Limb (tissue), 2 donors: ENCODE data around the gene MUL1.

Experiments used
- DNase-seq, 2 donors: peaks; one replicate each; pipeline ENCODE4 v3.0.0-alpha.2; 2016; ENCODE audit errors: extremely low spot score in 2 of 2

The MUL1 gene

GRCh38 chr1:20472121-20472520 lies 35.8 kb downstream of the MUL1 start:
- no peak for DNase-seq

DNA sequence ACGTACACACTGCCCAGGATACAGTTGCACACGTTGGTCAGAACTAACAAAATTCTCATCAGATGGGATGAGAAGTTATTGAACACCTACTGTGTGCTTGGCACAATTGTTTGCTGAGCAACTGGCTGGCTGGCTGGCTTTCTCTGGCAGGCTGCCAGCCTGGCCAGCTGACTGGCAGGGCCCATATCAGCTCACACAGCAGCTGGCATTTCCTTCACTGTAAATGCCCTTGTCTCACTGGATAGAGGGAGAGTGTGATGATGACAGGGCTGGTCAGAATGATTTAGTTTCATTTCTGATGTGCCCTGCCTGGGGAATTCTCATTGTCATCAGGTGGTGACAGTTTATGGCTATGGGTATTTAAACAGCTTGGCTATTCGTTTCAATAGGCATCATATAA lies 37.8 kb downstream of the MUL1 start:
- DNase-seq: no peak

DNA sequence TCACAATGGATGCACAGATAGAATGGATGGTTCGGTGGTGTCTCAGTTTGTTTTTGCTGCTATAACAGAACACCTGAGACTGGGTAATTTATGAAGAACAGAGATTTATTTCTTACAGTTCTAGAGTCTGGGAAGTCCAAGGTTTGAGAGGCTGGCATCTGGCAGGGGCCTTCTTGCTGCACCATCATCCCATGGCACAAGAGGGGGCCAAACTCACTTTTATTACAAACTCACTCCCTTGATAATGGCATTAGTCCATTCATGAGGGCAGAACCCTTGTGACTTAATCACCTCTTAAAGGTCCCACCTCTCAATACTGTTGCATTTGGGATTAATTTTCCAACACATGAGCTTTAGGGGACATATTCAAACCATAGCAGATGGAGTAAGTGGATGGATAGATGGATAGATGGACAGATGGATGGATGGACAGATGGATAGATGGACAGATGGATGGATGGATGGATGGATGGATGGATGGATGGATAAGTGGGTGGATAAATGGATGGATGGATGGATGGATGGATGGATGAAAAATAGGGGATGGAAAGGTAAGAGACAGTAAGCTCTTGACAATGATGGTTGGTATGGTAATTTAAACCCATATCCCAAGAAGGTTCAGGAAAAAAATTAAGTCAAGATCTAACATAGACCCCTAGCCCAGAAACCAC lies 38.4 kb downstream of the MUL1 start:
- DNase-seq: no peak

- DNase-seq: no peak
Observed at GRCh38 chr1:20466273-20466672, 41.7 kb downstream of the MUL1 start.

DNA sequence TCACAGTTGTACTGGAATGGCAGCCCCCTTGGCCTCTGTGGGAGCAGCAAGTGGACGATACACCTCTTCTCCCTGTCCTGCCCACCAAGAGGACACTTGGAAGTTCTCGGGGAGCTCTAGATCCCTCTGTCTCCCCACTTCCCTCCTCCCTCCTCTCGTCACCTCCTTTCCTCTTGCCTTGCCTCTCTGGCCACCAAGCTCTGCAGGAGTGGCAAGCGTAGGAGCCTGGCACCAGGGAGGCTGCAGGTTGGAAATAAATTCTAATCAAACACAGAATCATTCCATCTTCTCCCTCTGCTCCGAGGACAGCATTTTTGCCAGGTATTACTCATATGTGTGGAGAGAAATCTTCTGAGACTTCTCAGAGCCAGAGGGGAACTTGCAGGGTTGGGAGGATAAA lies 42.8 kb downstream of the MUL1 start:
- no peak for DNase-seq

- DNase-seq: no peak
Observed at GRCh38 chr1:20463502-20463901, 44.4 kb downstream of the MUL1 start.

- DNase-seq: no peak
Observed at GRCh38 chr1:20462397-20462796, 45.6 kb downstream of the MUL1 start.

DNA sequence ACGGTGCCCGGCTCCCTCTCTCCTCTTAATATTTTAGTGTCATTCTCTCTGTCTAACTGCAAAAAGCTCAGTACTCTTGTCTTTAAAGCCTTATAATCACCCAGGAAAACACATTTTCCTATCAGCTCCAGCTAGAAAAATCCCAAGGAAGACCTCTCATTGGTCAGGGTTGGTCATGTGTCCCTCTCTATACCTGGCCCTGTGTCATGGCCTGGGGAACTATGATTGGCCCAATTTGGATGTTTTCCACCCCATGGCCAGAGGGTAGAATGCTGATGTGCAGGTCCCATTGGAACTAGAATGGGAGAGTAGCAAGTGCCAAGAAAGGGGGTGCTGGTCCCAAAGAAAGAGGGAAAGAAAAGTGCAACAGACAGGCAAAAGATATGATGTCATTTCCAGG lies 49.2 kb downstream of the MUL1 start:
- no peak for DNase-seq

DNA sequence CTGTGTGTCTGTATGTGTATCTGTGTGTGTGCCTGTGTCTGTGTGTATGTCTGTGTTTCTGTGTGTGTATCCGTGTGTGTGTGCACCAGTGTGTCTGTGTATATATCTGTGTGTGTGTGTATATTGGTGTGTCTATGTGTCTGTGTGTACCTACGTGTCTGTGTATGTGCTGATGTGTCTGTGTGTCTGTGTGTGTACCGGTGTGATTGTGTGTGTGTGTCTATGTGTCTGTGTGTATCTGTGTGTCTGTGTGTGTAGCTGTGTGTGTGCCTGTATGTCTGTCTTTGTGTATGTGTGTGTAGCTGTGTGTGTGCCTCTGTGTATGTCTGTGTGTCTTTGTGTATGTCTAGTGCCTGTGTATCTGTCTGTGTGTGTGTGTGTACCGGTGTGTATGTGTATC lies 53.9 kb downstream of the MUL1 start:
- DNase-seq: no peak

DNA sequence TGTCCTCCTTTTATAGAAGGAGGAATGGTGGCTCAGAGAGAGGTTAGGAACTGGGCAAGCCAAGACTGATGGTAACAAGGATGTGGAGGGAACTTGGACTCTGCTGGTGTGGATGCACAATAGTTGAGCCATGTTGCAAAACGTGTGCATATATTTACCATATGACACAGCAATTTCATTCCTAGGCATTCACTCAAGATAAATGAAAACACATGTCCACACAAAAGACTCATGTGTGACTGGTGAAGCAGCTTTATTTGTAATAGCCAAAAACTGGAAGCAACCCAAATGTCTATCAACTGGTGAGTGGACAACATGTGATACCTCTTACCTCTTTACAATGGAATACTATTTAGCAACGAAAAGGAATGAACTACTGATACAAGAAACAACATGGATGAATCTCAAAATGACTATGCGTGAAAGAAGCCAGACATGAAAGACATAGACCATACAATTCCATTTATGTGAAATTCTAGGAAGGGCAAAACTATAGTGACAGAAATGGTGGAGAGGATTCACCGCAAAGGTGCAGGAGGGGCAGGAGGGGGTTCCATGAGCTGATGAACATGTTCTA lies 58.1 kb downstream of the MUL1 start:
- DNase-seq: no peak
